Stimulated activated CD4-positive, alpha-beta T cell treated with anti-CD3 and anti-CD28 coated beads, Interleukin-15, amount 100 ng/mL, for 48 hours (primary cell): ENCODE measurements around the gene FBXO27.
"Not testable (repeated sequence)": the region's sequence is repeated elsewhere in the genome, so short reads cannot be mapped to it uniquely, and the experiment has no call there.

Experiments
- DNase-seq, 2 donors: peaks; one replicate each; pipeline ENCODE4 v3.0.0-alpha.2; 2020; ENCODE audit warnings: low read depth in 2 of 2

The FBXO27 gene

DNA sequence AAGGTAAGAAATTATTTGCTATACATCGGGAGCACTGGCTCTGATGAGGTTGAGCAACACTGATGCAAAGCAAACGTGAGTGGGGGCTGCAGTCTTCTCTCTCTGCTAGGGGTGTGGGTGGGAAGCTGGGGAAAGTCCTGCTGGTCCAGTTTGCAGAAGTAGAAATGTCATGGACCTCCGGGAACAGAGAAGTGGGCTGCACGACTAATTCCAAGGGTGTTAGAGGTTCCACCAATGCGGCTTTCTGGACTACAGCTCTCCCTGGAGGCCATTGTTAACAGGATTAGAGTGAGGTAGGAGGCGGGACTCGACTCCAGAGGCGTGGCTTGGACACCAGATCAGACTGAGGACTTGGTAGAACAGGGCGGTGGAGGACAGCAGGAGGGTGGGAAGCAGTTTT, 5.7 kb upstream of the FBXO27 start:
- DNase-seq: no peak

DNA sequence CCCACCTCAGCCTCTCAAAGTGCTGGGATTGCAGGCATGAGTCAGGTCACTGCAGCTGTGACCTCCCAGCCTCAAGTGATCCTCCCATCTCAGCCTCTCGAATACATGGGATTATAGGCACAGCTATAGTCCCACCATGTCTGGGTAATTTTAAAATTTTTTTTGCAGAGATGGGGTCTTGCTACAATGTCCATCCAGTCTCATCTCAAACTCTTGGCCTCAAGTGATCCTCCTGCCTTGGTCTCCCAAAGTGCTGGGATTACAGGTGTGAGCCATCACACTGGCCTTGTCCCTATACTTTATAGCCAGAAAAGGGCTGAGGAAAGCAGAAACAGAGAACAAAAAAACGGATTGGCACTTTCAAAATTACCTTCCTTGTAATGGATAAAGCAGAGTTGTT, 4.8 kb upstream of the FBXO27 start:
- no peak for DNase-seq

DNA sequence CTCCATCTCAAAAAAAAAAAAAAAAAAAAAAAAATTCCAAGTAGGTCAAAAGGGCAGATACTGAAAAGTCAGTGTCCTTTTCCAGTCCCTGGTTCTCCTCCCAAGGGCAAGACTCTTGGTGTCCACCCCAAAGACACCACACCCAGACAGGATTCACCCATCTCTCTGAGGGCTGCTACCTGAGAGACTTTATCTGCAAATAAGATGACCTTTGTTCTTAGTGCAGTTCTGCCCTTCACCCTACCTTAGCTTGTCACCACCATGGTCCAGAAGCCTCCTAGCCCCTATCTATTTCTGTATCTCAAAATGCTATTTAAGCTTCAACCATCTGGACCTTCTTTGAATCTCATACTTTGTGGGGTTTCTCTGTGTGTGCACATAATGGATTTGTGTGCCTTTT, 4.2 kb upstream of the FBXO27 start:
- DNase-seq: no peak

DNA sequence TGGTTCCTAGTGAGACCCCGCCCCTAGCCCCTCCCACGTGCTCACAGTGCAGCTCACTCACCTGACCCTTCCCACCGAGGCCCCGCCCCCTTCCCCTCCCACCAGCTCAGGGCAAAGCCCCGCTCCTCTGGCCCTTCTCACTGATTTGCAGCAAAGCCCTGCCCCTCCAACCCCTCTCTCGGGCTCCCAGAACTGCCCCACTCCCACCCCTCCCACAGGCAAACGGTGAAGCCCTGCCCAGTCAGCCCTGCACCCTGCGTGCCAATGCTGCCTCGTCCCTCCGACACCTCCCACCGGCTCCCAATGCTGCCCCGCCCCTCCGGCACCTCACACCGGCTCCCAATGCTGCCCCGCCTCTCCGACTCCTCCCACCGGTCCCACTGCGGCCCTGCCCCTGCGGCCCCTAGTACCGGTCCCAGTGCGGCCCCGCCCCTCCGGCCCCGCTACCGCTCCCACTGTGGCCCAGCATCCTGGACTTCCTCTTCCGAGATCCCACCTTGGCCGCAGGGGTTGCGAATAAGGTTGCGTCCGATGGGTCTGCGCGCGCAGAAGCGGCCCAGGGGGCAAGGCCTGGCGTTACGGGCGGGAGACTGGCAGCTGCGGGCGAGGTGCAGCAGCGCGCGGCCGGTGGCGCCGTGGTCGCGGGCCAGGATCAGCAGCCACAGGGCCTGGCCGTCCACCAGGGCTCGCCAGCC, 834 bp downstream of the FBXO27 start:
- DNase-seq: peak; percentile 72 to 82

DNA sequence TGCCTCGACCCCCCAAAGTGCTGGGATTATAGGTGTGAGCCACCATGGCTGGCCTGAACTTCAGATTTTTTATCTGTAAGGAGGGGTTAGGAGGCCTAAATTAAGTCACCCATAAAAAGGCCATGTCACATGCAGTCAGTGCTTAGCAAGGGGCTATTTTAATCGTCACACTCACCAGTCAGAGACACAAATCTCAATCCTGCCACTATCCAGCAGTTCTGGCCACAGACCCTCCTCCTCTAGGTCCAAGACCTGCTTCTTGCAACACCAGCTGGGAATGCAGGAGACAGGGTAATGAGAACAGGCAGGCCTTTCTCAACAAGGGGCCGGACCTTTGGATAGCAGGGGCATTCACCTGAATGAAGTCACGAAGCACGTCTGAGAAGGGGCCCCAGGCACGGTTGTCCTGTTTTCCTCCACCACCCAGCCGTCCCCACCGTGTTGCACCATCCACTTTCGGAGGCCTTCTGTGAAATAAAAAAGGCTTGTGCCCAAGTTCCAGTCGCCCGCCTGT, 1.4 kb downstream of the FBXO27 start:
- no peak for DNase-seq

DNA sequence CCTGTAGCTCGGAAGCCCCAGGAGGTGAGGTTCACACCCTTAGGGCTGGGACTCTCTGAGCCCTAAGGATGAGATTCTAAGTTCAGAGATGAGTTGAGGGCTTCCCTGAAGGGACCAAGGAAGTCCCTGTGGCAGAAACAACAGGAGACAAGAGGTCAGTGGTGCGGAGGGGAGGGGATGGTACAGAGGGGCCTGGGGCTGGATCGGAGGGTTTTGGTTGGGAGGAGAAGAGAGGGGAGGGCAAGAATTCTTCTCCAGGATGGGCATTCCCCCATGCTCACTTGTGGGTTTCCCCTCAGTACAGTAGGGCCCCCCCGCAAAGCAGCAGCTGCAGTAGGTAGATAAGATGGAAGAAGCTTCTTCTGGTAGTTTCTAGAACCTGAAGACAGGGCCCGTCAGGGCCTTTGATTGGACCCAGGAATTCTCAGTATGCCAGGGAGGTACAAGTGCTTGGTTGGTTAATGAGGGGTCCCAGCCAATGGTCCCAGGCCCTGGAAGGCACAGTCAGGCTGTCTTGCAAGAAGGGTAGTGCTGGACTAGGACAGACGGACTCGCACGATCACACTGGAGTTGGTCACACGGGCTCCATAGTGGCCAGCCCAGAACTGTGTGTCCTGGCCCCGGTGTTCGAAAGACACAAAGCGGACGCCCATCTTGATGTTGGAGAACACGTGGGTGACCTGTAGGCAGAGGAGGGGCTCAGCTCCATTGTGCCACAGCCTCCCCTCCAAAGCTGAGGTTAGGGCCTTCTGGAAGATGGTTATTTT, 7.3 kb downstream of the FBXO27 start:
- DNase-seq: no peak

DNA sequence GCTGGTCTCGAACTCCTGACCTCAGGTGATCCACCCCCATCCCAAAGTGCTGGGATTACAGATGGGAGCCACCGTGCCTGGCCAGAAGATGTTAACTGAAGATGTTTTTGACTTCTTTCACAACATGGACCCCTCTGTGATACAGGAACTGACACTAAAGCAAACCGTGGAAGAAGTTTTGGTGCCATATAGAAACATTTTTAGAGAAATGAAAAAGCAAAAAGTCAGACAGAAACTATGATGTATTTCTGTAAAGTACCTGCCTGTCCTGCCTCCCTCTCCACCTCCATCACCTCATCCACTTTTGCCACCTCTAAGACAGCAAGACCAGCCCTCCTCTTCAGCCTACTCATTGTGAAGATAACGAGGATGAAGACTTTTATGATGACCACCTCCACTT, 11.3 kb downstream of the FBXO27 start:
- DNase-seq: no peak

DNA sequence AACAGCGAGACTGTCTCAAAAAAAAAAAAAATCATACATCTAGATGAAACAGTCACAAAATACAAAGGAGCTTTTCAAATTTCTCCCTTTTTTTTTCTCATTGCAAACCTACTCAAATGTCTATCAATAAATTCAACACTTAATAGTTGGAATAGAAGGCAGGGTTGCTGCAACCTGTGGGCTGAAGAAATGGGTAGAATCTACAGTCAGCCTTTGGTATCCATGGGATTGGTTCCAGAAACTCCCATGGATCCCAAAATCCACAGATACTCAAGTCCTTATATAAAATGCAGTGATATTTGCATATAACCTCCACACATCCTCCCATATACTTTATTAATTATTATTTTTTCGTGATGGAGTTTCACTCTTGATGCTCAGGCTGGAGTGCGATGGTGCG, 14.7 kb downstream of the FBXO27 start:
- DNase-seq: no peak

DNA sequence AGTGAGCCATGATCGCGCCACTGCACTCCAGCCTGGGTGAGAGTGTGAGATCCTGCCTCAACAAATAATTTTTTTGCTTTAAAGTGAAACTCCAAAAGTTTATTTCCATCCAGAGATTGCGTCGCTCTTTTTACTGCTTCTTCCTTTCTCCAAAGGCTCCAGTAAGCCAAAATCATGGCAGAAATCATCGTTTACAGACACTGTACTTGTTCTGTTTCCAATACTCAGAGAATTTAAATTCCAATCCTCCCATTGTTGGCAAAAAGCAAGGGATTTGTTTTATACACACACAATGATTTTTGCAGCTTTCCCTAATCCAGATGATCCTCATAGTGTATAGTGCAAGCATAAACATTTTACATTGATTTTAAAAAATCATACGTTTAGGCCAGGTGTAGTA, 15.3 kb downstream of the FBXO27 start:
- DNase-seq: no peak

DNA sequence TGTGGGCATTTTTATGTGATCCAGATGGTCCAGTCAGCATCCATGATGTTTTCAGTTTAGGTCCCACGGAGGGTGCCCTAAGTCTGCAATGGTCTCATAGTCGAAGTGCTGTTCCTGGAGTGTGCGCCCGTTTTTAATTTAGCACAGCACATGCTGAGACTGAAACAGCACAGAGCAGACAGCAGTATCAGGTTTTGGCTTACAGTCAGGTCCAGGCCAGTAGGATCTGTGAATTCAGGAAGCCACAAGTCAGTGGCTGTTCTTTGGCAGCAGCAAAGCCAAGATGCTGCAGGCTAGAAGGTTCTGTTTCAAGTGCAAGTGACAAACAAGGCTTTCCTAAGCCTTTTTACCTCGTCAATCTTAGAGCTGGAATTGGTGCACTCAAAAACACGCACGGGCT, 18.3 kb downstream of the FBXO27 start:
- no peak for DNase-seq

DNA sequence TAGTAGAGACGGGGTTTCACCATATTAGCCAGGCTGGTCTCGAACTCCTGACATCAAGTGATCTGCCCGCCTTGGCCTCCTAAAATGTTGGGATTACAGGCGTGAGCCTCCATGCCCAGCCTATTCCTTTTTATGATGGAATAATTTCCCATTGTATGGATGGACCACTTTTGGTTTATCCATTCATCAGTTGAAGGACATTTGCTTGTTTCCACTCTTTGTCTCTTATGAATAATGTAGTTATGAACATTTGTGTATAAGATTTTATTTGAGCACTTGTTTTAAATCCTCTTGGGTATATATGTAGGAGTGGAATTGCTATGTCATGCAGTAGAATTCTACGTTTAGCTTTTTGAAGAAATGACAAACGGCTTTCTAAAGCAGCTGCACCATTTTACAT, 23.3 kb downstream of the FBXO27 start:
- DNase-seq: no peak

DNA sequence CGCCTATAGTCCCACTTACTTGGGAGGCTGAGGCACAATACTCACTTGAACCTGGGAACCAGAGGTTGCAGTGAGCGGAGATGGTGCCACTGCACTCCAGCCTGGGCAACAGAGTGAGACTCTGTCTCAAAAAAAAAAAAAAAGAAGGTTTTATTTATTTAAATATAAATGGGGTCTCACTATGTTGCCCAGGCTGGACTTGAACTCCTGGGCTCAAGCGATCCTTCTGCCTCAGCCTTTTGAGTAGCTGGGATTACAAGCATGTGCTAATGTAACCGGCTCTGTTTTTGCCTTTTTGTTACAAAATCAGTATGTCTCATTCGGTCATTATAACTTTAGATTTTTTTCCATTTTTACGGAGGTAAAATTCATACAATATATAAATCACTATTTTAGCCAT, 24.2 kb downstream of the FBXO27 start:
- no peak for DNase-seq

DNA sequence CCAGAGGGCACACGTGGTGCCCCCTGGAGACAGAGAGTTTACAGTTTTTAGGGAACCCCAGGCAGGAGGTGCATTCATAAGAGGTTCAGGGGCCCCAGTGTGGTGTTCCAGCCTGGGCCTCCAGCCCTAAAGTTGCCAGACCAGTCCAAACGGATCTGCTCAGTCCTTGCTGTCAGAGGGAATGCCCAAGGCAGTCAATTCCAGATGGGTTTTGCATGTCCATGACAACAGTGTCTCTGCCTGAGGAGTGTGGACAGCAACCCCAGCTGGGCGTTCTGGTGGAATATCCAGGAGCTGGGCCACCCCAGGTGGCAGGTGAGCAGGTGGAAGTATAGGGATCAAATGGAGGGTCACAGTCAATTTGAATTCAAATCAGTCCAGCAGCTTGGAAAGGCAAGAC, 25.3 kb downstream of the FBXO27 start:
- DNase-seq: no peak

DNA sequence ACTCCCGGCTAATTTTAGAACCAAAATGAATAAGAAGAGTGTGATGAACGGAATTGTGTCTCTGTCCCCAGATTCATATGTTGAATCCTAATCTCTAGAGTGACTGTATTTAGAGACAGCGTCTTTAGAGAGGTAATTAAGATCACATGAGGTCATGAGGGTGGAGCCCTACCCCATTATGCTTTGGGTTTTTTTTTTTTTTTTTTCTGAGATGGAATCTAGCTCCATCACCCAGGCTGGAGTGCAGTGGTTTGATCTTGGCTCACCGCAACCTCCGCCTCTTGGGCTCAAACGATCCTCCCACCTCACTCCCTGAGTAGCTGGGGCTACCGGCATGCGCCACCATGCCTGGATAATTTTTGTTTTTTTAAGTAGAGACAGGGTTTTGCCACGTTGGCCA, 27.9 kb downstream of the FBXO27 start:
- no peak for DNase-seq

DNA sequence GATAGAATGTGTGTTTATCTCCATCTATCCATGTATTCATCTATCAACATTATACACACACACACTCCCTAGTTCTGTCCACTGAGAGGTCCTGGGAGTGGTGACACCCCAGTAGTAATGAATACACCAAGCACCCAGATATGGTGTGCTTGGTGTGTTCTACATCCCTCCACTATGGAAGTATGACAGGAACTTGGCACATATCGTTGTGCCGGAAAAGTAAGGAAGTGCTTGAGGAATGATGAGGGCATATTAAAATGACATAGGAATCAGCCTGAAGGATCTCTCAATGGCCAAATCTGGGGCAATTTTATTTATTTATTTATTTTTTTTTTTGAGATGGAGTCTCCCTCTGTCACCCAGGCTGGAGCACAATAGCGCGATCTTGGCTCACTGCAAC, 28.6 kb downstream of the FBXO27 start:
- no peak for DNase-seq

DNA sequence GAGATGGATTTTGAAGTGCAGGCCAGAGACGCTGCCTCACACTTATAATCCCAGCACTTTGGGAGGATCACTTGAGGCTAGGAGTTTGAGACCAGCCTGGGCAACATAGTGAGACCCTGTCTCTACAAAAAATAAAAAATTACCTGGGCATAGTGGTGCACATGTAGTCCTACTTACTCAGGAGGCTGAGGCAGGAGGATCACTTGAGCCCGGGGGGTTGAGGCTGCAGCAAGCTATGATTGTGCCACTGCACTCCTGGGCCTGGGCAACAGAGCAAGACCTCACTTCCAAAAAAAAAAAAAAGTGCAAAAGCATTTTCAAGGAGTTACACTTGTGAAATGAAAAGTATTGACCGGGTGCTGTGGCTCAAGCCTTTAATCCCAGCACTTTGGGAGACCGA, 29.2 kb downstream of the FBXO27 start:
- DNase-seq: no peak

DNA sequence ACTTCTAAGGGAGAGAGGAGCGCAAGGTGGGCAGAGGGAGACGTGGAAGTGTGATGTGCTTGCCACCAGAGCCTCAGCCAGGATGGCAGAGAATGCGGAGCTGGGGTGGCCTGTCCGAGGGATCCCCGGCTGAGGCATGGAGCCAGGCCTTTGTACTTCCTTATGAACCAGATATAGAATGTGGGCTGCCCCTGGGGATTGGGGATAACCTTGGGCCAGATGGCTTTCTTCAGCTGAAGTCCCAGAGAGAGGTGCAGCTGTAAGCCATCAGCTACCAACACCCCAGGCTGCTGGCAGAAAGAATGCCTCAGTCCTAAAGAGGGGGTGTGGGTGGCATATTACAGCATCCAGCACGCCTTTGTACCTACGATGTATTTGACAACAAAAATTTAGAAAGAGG, 31.3 kb downstream of the FBXO27 start:
- no peak for DNase-seq

DNA sequence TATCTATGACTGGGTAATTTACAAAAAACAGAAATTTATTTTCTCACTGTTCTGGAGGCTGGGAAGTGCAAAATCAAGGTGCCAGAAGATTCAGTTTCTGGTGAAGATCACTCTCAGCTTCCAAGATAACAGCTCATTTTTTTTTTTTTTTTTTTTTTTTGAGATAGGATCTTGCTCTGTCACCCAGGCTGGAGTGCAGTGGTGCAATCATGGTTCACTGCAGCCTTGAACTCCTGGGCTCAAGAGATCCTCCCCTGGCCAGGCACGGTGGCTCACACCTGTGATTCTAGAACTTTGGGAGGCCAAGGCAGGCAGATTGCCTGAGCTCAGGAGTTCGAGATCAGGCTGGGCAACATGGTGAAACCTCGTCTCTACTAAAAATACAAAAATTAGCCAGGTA, 34.8 kb downstream of the FBXO27 start:
- not testable (repeated sequence) for DNase-seq

DNA sequence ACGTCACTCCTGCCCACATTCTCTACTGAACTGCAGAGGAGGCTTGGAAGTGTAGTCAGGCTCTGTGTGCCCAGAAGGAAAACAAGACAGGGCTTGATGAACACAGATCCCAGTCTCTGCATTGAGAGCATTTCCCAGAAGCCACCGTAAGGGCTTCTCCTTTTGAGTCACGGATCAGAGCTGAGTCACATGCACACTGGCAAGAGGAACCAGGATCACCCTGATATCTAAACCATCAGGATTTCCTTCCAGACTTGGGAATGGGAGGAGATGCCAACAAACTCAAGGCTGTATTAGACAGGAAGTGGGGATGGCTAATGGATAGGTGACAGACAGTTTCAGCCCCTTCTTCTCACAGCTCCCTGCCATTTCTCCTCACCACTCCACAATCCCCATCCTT, 39.1 kb downstream of the FBXO27 start:
- no peak for DNase-seq

DNA sequence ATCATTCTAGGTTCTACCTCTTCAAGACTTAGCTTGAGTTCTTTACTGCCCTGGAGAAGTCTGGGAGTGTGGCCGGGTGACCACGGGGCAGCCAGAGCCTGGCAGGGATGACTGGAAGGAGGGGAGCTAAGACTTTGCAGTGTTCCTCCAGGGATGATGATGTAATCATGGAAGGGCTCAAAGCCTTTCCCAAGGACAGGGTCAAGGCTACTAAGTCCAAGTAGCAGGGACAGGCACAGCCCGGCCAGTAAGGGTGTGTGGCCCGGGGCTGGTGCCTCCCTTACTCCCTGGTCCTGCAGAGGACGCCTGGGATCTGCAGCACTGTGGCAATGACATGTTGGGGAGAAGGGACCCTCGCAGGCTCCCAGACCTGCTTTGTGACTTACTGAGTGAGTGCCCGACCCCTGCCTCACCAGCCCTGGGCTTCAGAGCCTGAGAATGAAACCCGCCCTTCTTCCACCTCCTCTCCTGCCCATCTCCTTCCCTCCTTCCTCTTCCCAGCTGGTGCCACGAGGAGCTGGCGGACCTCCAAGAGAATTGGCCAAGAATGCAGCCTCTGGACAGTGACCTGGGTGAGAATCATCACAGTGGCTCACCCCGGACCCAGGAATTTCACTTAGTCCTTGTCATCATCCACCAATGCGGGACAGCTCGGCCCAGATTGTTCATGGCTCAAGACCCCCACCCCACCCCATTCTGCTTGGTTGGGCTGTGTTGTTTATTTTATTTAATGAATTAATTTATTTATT, 41.2 kb downstream of the FBXO27 start:
- DNase-seq: no peak

DNA sequence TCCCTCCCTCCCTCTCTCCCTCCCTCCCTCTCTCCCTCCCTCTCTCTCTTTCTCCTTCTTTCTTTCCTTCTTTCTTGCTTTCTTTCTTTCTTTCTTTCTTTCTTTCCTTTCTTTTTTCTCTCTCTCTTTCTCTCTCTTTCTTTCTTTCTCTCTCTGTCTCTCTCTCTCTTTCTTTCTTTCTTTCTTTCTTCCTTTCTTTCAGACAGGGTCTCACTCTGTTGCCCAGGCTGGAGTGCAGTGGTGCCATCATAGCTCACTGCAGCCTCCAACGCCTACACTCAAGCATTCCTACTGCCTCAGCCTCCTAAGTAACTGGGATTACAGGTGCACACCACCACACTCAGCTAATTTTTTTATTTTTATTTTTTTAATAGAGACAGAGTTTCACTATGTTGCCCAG, 42.7 kb downstream of the FBXO27 start:
- DNase-seq: not testable (repeated sequence)

DNA sequence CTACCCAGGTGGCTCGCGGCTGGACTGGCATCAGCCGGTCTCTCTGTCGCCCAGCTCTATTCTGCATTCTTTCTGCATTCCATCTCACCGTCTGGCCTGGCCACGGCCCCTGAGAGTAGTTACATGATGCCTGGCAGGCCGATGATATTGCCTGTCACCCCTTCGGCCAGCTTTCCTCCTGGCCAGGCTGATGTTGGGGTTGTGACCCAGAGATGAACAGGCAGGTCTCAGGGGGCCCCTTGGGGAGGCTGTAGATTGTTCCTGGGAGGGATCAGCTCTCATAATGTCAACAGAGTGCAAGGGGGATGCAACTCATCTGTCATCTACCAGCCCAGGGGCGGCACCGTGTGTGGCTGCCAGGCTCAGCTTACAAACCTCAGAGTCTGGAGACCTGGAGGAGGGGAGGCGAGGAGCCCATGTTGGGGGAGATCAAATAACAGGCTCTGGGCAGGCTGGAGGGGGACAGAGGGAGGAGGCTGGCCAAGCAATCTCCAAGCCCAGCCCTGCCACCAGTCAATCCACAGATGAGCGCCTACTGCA, 43.2 kb downstream of the FBXO27 start:
- DNase-seq: no peak
